Suprapubic skin (tissue), 4 donors: ENCODE results near the gene KCND1.

Experiments used
- CTCF ChIP-seq, 2 donors: fragments of 200-600 bp in 1 of 2; fragments of 450-650 bp in 1 of 2; sonication (generic) in 1 of 2; IDR thresholded peaks; one replicate each; pipeline ENCODE4 v1.5.1; 2016 to 2019; ENCODE audit warnings: antibody characterized with exemption in 2 of 2, mild to moderate bottlenecking in 1 of 2, moderate library complexity in 1 of 2
- EP300 ChIP-seq: sonication (generic); formaldehyde crosslinking; IDR thresholded peaks from one replicate; pipeline ENCODE4 v1.6.1; 2017; ENCODE audit warnings: antibody characterized with exemption
- POLR2A ChIP-seq, 2 donors: fragments of 450-650 bp; IDR thresholded peaks; one replicate each; pipeline ENCODE4 v1.6.1; 2017; ENCODE audit warnings: antibody characterized with exemption in 2 of 2, mild to moderate bottlenecking in 2 of 2, moderate library complexity in 2 of 2
- POLR2AphosphoS5 ChIP-seq, 3 donors: sonication (generic); formaldehyde crosslinking; IDR thresholded peaks; one replicate each; pipeline ENCODE4 v1.6.1; 2017; ENCODE audit warnings: antibody characterized with exemption in 3 of 3

- TF ChIP-seq POLR2AphosphoS5 (IDR thresholded peaks at IDR 0.05): peak in 2 of 3 donors; percentile 31 to 38
- no peak for TF ChIP-seq CTCF (IDR thresholded peaks at IDR 0.05)
- TF ChIP-seq POLR2A (IDR thresholded peaks at IDR 0.05): peak; percentile 81 to 89
- TF ChIP-seq EP300: no peak
Measured at GRCh38 chrX:48918643-48919340, 52.9 kb downstream of the KCND1 start, which contains the start of gene PIM2.
